Measurements from ENCODE around the gene ALKBH7.
"Not testable (repeated sequence)": the region's sequence is repeated elsewhere in the genome, so short reads cannot be mapped to it uniquely, and the experiment has no call there.

ALKBH7 gene

GRCh38 chr19:6373096-6373812 is 660 bp downstream of the ALKBH7 start:
- peak; percentile 92 for DNase-seq (ENCODE audit: low spot score)

- no peak for DNase-seq (ENCODE audit: low spot score)
Measured at GRCh38 chr19:6373813-6374108, 1.2 kb downstream of the ALKBH7 start.

DNA sequence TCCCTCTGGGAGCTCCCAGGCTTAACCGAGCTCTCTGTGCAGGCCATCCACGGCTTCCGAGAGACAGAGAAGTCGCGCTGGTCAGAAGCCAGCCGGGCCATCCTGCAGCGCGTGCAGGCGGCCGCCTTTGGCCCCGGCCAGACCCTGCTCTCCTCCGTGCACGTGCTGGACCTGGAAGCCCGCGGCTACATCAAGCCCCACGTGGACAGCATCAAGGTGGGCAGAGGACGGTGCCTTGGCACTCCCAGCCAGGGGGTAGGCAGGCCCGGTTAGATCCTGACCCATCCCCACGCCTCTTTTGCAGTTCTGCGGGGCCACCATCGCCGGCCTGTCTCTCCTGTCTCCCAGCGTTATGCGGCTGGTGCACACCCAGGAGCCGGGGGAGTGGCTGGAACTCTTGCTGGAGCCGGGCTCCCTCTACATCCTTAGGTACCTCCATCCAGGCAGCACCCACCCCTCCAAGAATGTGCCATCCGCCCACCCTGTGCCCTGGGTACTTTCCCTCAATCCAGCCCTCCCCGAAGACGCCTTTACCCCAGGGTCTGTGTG is 1.6 kb downstream of the ALKBH7 start:
- DNase-seq (ENCODE audit: low spot score) = no peak

DNA sequence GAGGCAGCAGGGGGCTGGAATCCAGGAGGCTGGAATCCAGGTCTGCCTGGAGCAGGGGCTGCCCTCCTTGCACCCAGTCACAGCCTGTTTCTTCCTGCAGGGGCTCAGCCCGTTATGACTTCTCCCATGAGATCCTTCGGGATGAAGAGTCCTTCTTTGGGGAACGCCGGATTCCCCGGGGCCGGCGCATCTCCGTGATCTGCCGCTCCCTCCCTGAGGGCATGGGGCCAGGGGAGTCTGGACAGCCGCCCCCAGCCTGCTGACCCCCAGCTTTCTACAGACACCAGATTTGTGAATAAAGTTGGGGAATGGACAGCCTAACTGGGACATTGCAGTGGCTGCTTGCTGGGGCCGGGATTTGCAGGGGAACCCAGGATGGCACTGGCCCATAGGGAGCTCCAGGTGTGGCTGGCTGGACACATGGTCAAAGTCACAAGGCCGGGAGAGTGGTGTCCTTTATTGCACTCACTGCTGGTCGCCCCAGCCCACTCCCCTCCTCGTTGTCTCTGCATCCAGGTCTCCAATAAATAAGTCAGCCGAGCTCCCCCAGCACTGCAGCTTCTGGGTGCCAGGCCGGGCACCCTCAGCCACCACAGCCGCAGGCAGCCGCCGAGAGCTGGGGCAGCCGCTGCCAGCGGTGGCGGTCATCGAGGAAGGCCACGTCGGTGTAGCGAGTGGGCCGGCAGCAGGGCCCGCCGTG is 2.3 kb downstream of the ALKBH7 start:
- no peak for DNase-seq (ENCODE audit: low spot score)

DNA sequence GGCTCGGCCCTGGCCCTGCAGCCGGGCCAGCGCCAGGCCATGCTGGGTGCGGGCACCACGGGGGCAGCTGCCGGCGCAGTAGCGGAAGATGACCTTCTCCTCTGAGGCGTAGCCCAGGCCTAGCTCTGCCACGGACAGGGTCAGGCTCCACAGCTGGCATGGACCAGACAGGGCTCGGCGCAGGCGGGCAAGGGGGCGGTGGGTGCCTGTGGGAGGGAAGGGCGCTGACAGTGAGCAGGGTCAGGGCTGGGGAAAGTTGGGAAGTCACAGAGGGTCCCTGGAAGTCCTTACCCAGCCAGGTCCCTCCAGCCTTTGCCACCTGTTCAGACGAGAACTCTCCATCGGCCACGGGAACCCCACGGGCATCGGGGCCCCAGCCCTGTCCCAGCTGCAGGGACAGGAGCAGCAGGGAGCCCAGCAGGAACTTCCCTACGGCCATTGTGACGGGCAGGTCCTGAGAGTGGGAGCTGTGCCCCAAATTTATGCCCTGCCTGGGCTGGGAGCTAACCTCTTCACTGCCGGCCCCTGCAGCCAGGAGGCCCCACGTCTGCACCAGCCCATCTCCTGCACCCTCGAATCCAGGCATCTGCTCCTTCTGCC is 2.9 kb downstream of the ALKBH7 start, which contains the start of gene PSPN:
Gene PSPN, minus strand, starts transcription at position 523 of the 600 bp plus-strand sequence. Its CDS starts 84 bp downstream, at position 439.
- DNase-seq (ENCODE audit: low spot score) = no peak

- DNase-seq (ENCODE audit: low spot score) = no peak
Measured at GRCh38 chr19:6376512-6377190, 4.1 kb downstream of the ALKBH7 start.

- DNase-seq (ENCODE audit: low spot score) = no peak
Measured at GRCh38 chr19:6378041-6378440, 5.4 kb downstream of the ALKBH7 start.

DNA sequence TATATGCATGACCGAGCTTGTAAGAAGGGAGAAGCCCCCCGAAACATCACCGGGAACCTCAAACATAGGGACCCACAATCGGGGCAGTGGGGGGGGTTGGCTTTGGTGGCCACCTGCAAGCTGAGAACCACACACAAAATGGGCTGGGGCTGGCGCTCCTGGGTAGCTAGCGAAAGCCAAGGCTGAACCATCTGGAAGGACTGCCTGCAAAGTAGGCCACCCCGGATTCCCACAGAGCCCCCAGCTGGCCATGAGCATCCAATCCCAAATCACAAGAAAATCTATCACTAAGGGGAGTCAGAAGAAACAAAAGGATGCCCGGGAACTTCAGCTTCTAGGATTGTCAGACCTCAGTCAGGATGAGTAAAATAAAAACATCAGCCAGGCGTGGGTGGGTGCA is 5.9 kb downstream of the ALKBH7 start:
- DNase-seq (ENCODE audit: low spot score) = no peak

GRCh38 chr19:6379744-6380143 is 7.2 kb downstream of the ALKBH7 start:
- DNase-seq (ENCODE audit: low spot score) = no peak

DNA sequence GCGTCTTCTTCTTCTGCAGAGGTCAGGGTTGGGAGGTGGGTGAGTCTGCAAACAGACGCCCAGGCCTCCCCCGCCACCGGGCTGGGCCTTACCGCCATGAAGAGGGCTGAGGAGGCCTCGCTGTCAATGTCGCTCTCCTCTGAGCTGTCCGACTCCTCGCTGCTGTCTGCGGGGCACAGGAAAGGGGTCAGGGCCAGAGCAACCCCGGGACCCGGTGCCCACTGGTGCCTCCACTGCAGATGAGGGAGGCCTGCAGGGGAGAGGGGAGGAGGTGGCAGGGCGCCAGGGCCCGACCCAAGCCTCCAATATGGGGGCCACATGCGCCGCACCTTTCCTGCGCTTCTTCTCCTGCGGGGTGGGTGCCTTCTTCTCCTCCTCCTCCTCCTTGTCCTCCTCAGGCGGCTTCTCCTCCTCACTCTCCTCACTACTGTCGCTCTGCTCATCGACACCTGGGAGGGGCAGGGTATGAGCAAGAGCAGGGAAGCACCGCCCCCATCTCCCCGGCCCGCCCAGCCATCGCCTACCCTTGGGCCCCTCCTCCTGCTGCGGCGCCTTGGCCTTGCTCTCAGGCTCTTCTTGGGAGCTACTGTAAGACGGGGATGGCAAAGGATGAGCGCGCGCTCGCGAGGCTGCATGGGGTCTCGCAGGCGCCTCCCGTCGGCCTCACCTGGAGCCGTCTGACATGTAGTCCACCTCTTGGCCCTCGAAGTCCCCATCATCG is 8.6 kb downstream of the ALKBH7 start:
- no peak for DNase-seq (ENCODE audit: low spot score)

GRCh38 chr19:6383188-6383587 is 10.6 kb downstream of the ALKBH7 start:
- no peak for DNase-seq (ENCODE audit: low spot score)

DNA sequence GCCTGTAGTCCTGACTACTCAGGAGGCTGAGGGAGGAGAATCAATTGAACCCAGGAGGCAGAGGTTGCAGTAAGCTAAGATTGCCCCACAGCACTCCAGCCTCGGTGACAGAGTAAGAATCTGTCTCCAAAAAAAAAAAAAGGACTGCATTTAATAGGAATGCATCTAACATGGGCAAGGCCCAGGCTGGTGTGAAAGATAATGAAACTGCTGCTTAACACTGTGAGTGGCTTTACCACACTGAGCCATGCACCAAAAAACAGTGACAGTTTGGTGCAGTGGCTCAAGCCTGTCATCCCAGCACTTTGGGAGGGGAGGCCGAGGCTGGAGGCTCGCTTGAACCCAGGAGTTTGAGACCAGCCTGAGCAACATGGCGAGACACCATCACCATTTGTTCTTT is 11.8 kb downstream of the ALKBH7 start:
- no peak for DNase-seq (ENCODE audit: low spot score)

DNA sequence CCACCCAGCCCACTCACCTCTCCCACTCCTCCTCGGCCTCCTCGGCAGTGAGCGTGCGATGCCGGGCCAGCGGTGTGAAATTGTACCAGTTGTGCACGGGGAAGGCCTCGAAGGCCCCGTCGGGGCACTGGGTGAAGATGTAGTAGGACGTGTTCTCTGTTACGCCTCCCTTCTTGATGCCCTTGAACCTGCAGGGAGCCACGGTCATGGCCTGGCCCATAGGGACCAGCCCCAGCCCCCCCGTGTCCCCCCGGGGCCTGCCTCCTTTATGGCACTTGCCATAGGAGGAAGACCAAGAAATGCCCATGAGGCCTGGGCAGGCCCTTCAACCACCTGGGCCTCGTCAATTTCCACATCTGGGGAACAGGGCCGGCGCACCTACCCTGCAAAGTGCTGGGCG is 14.8 kb downstream of the ALKBH7 start:
- DNase-seq (ENCODE audit: low spot score) = no peak

DNA sequence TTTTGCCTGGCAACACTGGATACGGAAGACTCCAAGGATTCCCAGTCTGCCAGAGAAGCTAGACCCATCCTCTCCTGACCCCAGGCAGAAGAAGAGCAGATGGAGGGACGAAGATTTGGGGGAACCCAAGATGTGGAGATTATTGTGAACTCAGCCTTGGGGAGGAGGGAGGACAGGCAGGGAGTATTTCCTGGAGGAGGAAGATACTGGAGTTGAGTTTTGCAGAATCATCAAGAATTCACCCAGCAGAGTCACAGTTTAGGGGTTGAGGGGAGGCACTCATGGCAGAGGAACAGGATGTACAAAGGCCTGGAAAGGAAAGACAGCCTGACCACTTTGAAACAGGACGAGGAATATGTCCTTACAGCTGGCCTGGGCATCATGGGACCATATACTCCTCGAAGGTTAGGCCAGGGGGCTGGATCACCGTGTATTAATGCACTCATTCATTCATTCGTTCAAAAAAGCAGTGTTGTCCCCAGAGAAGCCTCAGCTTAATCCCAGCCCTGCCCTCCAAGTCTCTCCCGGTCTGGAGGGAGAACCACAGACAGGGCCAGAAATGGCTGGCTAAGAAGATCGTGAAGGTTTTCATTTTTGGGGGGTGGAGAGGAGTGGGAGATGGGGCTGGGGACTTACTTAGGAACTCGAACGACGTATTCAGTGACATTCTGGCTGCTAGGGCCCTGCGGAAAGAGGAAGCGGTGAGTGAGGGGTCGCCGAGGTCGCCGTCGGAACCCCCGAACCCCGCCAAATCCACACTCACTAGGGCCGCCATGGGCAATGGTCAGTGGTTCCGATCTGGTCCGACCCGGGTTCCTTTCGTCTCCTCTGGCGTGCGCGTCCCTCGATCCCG is 19.9 kb downstream of the ALKBH7 start:
- no peak for DNase-seq (ENCODE audit: low spot score)

- peak; percentile 97 for DNase-seq (ENCODE audit: low spot score)
Measured at GRCh38 chr19:6393074-6393982, 20.7 kb downstream of the ALKBH7 start, which contains the start of gene GTF2F1. Gene GTF2F1, minus strand, starts transcription at chr19:6393164. Its CDS starts 169 bp downstream, at chr19:6392995.

DNA sequence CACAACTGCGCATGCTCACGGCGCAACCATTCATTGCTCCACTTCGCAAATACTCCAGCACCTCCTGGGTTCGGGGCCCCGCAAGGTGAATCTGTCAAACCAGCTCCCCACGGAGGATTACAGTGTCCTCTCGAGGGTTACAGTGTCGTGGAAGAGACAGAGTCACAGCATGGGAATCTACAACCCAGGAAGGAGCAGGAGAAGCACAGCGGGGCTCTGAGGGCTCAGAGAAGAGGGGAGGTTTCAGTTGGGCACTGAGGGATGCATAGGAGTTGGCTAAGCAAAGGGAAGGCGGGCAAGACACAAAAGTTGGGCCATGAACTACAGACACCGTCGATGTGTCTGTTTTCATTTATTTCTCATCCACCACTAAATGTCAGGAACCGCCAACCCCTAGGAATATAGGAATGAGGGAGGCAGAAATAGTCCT is 21.4 kb downstream of the ALKBH7 start:
- peak; percentile 72 for DNase-seq (ENCODE audit: low spot score)

DNA sequence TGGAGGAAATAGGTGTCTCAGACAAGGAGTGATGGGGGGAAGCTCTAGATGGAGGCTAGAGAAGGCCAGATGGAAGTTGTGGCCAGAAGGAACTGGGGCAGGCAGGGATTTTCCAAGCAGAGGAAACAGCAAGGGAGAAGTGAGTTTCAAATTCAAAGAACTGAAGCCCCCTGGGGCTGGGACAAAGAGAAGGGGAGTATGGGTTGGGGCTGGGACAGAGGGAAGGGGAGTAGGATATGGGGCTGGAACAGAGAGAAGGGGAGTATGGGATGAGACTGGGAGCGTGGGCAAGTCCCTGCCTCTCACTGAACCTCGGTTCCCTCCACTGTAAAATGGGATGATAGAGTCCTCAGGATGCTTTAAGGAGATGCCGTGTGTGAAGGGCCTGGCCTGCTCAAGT is 22.2 kb downstream of the ALKBH7 start:
- no peak for DNase-seq (ENCODE audit: low spot score)

DNA sequence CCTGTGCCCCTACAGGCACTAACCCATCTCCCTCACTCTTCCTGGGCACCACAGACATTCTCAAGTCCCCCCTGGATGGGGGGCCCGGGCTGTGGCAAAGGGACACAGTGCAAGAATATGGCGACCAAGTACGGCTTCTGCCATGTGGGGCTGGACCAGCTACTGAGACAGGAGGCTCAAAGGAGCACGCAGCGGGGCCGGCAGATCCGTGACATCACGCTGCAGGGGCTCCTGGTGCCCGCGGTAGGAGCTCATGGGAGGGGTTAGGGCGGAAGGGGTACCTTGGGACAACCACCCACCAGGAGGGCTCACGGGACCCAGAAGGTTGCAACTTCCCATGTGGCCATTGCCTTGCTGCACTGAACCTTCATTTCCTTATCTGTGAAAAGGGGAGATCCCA is 23.7 kb downstream of the ALKBH7 start:
- DNase-seq (ENCODE audit: low spot score) = no peak

- not testable (repeated sequence) for DNase-seq (ENCODE audit: low spot score)
Measured at GRCh38 chr19:6400062-6400944, 27.7 kb downstream of the ALKBH7 start.

Data from HuH-7.5 (cell line).